Lower leg skin (tissue), 3 donors: ENCODE results near the gene CUL7.

Source experiments
- POLR2A ChIP-seq, 2 donors: fragments of 450-650 bp; IDR thresholded peaks; one replicate each; pipeline ENCODE4 v1.6.1; 2016 to 2017; ENCODE audit warnings: antibody characterized with exemption in 2 of 2, mild to moderate bottlenecking in 1 of 2, moderate library complexity in 1 of 2
- TF ChIP-seq, protein P1 (sequence below), 3 donors: fragments of 450-650 bp; IDR thresholded peaks; one replicate each; pipeline ENCODE4 v1.5.1; 2016; ENCODE audit warnings: antibody characterized with exemption in 3 of 3, mild to moderate bottlenecking in 3 of 3, moderate library complexity in 2 of 3

DNA sequence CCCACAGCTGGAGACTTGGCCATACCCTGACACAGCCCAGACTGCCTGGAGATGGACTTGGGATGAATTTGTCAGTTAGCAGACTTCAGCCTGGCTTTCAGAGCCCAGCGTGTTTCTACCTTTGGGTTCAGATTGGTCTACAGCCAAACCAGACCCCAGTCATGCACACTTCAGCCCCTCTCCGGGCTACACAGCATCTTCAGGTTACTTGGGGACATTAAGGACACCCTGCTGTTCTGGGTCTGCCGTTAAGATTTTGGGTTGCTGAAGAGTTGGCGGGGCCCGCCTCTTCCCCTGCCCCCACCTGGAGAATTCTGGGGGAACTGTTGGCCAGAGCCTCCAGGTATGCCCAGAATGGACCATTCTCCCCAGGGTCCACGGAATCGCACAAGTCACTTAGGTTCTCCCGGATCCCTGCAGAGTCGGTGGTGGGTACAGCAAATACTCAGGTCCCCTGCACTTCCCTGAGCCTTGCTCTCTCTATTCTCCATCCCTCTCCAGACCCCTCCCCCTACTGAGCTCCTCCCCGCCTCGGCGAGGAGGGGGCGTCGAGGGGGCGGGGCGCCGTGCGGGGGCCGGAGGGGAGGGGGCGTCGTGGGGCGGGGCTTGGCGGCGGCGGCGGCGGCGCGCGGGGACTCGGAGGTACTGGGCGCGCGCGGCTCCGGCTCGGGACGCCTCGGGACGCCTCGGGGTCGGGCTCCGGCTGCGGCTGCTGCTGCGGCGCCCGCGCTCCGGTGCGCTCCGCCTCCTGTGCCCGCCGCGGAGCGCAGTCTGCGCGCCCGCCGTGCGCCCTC lies 22.2 kb upstream of the CUL7 start, which contains the start of gene PTK7:
- TF ChIP-seq, protein P1, sequence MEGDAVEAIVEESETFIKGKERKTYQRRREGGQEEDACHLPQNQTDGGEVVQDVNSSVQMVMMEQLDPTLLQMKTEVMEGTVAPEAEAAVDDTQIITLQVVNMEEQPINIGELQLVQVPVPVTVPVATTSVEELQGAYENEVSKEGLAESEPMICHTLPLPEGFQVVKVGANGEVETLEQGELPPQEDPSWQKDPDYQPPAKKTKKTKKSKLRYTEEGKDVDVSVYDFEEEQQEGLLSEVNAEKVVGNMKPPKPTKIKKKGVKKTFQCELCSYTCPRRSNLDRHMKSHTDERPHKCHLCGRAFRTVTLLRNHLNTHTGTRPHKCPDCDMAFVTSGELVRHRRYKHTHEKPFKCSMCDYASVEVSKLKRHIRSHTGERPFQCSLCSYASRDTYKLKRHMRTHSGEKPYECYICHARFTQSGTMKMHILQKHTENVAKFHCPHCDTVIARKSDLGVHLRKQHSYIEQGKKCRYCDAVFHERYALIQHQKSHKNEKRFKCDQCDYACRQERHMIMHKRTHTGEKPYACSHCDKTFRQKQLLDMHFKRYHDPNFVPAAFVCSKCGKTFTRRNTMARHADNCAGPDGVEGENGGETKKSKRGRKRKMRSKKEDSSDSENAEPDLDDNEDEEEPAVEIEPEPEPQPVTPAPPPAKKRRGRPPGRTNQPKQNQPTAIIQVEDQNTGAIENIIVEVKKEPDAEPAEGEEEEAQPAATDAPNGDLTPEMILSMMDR (IDR thresholded peaks at IDR 0.05), result no peak
- TF ChIP-seq POLR2A (IDR thresholded peaks at IDR 0.05), result no peak
